Pons (tissue), 1 donor: ENCODE measurements around the gene N4BP3.
A peak's percentile ranks its signal among the peaks of the same experiment; 100 is the strongest.
"Not testable (repeated sequence)": the region's sequence is repeated elsewhere in the genome, so short reads cannot be mapped to it uniquely, and the experiment has no call there.

Experiments used
- DNase-seq: peaks from one replicate; pipeline ENCODE4 v3.0.0-alpha.2; 2016; ENCODE audit warnings: low spot score

The N4BP3 gene, protein sequence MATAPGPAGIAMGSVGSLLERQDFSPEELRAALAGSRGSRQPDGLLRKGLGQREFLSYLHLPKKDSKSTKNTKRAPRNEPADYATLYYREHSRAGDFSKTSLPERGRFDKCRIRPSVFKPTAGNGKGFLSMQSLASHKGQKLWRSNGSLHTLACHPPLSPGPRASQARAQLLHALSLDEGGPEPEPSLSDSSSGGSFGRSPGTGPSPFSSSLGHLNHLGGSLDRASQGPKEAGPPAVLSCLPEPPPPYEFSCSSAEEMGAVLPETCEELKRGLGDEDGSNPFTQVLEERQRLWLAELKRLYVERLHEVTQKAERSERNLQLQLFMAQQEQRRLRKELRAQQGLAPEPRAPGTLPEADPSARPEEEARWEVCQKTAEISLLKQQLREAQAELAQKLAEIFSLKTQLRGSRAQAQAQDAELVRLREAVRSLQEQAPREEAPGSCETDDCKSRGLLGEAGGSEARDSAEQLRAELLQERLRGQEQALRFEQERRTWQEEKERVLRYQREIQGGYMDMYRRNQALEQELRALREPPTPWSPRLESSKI

DNA sequence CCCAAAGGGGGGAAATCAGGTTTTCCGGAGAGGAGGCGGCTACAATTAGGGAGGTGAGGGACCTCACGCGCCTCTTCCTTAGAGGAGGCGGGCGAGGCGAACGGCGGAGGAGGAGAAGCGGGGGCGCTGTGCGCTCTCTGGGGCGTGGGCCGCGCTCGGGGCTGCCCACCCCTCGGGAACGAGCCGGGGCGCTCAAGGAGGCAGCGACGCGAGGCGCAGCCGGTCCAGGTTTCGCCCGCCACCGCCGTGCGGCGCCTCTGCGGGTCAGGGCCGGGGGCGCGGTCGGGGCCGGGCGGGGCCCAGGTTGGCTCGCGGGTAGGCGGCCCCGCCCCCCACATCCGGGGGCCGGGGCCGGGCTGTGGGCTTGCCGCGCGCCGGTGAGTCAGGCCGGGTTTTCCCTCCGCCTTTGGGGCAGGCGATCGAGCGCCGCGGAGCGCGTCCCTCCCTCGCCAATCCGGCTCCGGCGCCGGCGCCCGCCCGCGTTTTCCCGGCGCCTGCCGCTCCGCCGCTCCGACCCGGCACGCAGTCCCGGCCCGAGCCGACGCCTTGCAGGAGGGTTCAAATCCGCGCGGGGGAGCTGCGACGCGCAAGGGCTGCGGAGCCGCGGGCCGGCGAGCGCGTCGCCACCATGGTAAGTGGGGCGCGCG, at the start of gene N4BP3:
TSS of gene N4BP3 (plus strand) at position 392 of the 647 bp plus-strand sequence. CDS start 6,052 bp downstream, outside the sequence.
- DNase-seq: no peak

DNA sequence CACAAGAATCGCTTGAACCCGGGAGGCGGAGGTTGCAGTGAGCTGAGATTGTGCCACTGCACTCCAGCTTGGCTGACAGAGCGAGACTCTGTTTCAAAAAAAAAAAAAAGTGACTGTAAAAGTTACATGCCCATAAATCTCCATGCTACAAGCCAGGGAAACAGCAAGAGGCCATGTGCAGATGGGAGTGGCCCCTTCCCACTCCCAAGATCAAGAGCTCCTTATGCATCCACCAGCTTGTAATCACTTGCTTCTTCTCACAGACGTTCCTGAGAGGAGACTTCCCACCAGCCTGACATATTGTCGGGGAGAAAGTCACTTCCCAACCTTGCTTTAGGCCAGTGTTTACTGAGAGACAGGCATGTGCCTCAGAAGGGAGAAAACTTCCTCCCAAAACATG, 45.6 kb upstream of the N4BP3 start:
- no peak for DNase-seq

DNA sequence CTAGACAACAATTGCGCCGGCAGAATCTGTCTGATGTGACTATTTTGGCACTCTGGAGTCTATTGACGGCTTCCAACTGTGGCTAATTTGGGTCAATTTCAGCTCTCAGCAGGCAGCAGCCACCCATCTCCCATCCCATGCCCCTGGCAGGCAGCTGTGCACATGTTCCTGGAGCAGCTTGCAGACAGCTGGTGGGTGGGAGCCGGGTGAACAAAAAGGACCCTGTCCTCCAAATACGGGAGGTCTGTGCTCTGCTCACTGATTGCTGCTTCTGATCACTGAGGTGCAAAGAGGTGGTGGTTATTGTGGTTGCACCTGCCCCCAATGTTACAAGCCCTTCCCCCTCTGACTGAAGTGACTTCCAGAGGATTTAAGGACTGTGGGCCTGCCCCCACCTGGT, 45.0 kb upstream of the N4BP3 start:
- DNase-seq: no peak

DNA sequence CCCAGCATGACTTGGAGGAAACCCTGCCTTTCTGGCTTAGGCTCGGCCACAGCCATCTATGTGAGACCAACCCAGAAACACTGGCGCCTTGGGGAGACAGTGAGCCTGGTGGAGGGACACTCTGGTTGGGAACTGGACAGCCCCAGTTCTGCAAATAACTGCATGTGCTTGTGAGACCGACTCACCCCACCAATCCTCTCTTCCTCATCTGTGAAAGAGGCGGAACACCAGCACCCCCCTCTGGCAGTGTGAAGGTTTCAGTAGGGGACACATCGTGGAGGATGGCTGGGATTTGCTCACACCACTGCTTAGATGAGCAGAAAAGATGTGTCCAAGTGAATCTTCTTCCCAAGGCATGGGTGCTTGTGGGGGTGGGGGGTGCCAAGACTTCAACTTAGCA, 43.4 kb upstream of the N4BP3 start:
- DNase-seq: peak; percentile 8

DNA sequence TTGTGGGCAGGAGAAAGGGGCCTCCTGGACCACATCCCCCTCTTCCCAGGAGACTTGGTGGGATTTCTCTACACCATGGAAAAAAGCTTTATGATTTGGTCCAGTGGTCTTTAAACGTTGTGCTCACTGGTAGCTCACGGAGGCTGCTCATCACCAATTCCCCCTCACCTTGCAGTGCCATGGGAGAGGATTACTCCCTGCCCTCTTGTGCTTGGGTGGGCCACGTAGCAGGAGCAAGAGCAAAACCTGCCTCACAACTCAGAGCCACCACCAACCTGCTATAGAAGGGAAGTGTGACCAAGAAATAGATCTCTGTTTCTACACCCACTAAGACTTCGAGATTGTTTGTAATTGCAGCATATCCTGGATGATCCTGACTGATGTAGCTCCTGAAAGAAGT, 42.2 kb upstream of the N4BP3 start:
- DNase-seq: no peak

DNA sequence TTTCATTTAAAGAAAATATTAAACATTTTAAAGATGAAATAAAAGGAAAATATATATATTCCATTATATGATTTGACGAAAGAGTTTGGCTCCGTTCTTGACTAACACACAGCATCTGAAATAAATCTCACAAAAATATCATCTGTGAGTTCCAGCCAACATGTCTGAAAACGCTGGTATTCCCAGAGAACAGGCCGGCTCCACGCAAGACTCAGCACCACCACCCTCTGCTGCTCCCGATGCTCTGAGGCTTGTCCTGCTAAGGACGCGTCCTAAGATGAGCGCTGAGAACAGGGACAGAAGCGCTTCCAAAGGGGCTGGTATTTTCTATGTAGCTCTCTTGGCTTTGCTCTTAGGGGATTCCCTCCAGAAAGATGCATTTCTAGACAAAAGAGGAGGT, 40.6 kb upstream of the N4BP3 start:
- DNase-seq: no peak

DNA sequence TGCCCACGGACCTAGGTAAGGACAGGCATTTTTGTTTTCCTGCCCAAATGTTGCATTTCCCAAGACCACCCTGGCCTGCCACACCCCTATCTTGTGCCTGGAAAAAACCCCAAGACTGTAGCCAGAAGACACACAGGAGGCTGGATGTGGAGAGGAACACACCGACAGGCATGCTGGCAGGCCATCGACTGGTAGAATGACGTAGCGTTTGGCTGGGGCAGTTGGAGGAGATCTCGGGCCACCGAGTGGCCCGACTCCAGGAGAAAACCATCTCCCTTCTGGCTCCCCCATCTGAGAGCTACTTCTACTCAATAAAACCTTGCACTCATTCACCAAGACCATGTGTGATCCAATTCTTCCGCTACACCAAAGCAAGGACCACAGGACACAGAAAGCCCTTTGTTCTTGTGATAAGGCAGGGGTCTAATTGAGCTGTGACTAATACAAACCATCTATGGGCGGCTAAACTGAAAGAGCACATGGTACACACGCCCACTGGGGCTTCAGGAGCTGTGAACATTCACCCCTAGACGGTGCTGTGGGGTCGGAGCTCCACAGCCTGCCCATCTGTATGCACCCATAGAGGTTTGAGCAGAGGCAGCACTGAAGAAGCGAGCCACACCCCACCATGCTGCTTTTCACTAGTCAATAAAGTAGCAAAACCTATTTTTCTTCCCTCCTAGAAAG, 38.9 kb upstream of the N4BP3 start:
- DNase-seq: no peak

DNA sequence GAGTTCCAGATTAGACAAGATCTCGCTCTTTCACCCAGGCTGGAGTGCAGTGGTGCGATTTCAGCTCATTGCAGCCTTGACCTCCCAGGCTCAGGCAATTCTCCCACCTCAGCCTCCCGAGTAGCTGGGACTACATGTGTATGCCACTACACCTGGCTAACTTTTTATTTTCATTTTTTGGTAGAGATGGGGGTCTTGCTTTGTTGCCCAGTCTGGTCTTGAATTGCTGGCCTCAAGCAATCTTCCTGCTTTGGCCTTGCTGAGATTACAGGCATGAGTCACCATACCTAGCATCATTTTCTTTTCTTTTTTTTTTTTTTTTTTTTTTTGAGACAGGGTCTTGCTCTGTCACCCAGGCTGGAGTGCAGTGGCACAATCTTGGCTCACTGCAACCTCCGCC, 36.4 kb upstream of the N4BP3 start:
- not testable (repeated sequence) for DNase-seq

DNA sequence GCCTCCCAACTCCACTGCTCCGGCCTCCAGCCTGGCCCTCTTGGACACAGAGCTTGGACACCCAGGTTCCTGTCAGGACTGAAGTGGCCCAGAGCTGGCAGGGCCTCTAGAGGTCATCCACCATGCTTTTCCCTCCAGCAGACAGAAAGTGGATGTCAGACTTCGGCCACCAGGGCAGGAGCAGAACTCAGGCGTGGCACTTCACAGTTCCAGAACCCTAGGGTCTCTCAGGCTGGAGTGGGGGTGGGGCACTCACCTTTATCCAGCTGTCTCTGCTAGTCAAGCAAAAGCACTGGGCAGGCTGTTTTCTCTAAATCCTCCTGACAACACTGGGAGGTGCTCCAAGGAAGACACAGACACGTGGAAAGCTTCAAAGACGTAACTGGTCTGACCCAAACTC, 35.6 kb upstream of the N4BP3 start:
- no peak for DNase-seq

DNA sequence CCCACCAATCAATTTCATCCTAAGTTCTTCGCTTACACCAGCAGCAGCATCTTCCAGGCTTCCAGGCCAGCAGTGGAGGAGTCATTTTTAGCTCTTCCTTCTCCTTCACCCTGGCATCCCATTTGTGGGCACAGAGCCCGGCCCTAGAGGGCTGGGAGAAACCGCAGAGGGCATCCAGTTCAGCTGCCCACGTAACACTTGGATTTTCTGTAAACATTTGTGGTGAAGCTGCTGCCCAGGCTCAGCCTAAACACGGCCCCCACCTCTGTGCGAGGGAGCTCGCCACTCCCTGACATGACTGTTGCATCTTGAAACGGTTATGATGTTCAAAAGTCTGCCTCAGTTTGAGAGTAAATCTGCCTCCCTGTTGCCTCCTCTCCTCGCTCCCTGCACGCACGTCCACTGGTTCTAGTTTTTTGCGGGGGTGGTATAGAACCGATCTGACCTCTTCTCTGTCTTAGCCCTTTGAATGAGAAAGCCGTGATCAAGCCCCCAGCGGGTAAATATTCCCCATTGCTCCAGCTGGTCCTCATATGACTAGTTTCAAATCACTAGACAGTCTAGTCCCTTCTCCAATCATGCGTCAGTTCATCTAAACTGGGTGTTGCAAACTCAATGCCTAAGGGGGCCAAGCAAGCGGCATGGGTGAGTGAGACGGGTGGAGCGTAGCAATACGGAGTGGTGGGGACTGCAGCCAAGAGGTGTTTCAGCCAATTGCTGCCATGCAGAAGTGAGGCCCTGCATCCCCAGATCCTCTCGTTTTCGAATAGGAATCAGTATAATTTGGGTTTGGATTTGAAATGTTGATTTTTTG, 34.9 kb upstream of the N4BP3 start:
- DNase-seq: no peak

DNA sequence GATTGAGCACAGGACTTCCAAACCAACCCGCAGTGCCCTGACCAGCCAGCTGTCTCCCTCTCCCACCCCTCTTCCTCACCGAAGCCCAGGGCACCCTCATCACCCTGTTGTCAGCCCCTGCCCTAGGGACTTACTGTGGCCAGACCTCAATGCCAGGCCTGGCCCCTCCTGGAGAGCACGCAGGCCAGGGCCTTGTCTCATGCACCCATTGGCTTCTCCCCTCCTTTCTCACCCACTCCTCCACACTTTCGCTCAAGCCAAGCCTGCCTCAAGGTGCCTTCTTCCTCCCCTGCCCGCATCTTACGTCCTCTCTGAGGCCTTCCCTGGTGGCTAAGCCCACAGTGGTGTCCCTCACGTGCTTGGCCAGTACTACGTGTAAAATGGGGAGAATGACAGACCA, 33.3 kb upstream of the N4BP3 start:
- DNase-seq: no peak

DNA sequence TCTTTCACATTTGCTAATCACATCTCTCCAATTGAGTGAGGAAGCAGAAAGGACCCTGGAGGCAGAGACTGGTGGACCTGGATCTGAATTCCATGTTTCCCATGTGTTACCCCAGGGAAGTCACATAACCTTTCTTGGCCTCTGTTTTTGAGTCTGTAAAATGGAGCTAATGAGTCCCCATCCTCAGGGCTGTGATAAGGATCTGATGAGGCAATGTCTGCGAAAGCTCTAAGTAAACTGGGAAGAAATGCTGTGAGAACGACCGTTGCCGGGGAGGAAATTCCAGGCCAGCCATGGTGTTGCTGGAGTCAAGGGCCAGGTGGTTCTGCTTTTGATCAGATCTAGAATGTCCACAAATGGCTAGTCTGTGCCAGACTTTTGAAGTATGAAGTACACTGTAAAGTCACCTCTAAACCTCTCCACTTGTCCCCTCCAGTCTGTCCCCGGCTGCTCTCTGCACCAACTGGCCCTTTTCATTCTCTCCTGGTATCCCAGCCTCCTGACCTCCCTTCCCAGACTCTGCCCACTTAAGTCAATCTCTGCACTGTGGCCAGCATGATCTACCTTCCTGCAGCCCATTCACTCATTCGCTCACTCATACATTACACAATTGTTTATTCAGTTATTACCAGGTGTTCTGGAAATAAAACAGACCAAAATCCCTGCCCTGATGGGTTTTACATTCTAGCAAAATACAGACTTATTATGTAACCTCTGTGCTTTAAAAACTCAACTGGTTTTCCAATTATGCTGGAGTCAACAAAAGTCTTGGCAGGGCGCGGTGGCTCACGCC, 32.5 kb upstream of the N4BP3 start:
- DNase-seq: no peak

DNA sequence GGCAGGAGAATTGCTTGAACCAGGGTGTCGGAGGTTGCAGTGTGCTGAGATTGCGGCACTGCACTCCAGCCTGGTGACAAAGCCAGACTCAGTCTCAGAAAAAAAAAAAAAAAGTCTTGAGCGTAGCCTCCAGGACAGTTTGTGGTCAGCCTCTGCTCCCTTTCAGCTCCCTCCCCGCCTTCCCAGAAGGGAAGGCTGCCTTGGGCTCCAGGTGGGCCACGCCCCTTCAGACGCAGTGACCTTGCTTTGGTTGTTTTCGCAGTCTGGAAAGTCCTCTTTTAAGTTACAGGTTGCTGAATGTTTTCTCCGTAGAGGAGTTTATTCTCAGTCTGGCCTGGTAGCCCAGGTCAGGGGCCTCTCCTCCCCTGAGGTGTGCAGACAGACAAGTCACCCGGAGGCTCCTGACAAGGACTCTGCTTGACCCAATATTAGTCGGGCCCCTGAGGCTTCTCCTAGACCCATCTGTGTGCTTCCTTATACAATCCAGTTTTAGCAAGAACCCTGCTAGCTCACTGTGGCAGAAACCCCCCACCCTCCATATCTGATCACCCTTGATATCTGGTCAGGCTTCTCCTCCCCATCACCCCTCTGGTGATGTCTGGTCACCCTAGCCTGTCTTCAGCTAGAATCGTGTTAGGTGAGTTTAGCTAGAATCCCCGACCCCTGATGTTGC, 31.6 kb upstream of the N4BP3 start:
- no peak for DNase-seq

DNA sequence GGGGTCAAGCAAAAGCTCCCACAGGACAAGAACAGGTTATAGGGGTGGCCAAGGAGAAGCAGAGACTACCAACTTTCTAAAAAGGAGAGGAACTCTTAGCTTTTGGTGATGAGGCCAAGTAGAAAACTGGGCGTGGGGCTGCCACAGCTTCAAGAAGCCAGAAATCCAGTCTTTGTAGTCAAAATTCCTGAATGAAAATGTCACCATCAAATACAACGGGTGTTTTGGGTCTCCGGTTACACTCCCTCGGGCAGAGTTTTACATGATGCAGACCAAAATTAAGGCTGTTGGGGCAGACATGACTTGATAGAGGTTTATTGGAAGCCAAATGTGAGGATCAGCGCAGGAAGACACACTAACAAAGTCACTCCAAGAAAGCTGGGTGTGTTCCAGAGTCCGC, 29.4 kb upstream of the N4BP3 start:
- no peak for DNase-seq

DNA sequence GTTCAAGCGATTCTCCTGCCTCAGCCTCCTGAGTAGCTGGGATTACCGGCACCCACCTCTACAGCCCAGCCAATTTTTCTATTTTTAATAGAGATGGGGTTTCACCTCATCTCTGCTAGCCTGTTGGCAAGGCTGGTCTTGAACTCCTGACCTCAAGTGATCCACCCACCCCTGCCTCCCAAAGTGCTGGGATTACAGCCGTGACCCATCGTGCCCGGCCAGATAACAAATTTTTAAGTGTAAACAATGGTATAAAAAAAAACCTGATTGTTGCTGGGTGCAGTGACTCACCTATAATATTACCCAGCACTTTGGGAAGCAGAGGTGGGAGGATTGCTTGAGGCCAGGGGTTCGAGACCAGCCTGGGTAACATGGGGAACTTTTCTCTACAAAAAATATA, 28.0 kb upstream of the N4BP3 start:
- DNase-seq: no peak

DNA sequence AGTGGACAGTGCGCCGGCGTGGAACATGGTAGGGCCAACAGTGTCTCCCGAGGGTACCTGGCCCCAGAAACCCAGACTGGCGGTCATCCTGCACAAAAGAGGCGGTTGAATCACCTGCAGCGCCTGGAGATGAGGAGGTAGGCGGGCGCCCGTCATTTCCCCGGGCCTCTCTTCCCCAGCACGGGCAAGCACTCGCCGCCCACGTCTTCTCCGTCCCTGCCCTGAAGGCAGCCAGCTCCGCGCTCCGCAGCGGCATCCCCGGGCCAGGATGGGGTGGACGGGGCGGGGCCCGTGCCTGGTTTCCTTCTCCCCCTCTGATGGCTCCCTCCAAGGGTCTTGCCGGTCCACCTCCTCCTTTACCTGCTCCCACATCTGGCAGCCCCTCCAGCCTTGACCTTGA, 27.1 kb upstream of the N4BP3 start:
- DNase-seq: no peak

DNA sequence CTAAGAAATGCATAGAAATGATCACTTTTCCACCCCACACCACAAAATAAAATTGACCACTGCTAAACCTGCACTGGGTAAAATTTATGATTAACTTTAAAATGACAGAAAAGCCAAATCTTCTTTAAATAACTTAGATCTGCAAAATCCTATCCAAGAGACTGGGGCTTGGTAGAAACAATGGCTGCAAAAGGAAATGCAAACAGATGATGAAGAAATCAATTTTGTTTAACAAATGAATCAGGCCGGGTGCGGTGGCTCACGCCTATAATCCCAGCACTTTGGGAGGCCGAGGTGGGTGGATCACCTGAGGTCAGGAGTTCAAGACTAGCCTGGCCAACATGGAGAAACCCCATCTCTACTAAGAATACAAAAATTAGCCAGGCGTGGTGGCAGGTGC, 26.1 kb upstream of the N4BP3 start:
- DNase-seq: not testable (repeated sequence)

DNA sequence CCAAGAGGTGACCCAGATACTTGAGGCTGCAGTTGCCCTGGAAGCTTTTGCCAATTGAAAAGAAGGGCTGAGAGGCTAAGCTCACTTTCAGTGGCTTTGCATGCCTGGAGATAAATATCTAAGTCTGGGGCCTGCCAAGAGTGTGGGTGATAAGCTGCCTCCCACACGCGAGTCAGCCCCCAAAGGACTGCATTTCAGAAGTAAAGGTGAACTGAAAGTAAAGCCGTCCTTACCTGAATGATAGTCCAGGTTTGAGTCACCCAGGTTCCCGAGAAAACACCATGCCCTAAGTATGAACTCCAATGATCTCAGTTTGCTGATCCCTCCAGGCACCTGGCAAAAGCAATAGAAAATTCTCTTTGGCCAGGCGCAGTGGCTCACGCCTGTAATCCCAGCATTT, 22.5 kb upstream of the N4BP3 start:
- no peak for DNase-seq

DNA sequence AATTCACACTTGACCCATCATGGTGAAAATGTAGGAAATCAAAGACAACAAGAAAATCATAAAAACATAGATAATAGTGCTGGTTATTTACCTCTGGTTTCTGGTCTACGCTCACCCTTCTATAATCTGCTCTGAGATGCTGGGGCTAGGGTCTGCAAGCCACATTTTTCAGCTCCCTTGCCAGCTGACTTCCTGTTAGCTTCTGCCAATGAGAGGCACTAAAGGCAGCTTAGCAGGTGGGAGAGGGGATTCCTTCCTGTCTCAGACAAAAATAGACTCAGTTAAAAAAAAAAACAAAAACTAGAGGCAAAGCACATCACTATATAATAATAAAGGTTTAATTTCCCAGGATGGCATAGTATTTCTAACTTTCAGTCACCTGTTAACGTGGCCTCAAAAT, 20.2 kb upstream of the N4BP3 start:
- no peak for DNase-seq

DNA sequence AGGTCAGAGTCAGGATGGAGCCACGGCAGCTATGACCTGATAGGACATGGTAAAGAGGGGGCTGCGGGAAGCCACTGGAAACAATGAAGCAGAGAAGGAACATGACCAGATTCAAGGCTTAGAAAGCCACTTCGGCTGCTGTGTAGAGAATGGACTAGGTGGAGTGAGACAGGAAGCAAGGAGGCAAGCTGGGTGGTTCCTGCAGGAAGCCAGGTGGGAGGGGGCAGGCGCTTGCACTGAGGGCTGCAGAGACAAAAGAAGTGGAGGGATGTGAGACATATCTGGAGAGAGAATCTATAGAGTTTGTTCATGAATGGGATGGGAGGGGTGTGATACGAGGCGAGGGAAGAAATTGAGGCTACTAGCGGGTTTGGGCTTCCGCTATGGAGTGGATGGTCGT, 19.0 kb upstream of the N4BP3 start:
- DNase-seq: no peak

DNA sequence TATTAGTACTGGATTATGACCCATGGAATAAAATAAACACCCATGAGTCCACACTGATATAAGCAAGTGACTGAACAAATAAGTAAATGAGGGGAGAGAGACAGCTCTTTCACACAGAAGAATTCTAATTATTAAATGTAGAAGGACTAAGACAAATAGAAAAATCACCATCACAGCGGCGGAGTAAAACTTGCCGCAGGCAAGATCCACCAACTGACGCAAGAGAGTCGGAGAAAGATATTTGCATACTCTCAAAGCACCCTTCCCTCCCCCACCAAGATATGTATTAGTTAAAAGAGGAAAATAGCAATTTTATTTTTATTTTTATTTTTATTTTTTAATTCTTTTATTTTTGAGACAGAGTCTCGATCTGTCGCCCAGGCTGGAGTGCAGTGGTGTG, 14.6 kb upstream of the N4BP3 start:
- DNase-seq: no peak
